ENCODE data around the gene SMYD3. TPM values are rescaled to one million over a fixed set of nuclear protein-coding genes. Genes with fewer than 3 reads are reported as not detected.

SMYD3 gene
- total RNA-seq, 1 experiment from 2014 or later, result 17.4 TPM

- Histone ChIP-seq H3K27ac (ENCODE audit: low read length) (no peak overlapping the region), H3K9me3 (ENCODE audit: control insufficient read depth, insufficient read depth, low read depth, low read length) (no peaks in the 10 kb centered on the region), H3K4me3 (ENCODE audit: low read depth in 2 of 2, low read length in 2 of 2) (no peak overlapping the region), H3K4me1 (ENCODE audit: control insufficient read depth, insufficient read depth, low read length) (no peaks in the 10 kb centered on the region), H3K27me3 (ENCODE audit: control insufficient read depth, insufficient read depth, low read length) (no peaks in the 10 kb centered on the region), H3K36me3 (ENCODE audit: control insufficient read depth, insufficient read depth, low read length) (no peaks in the 10 kb centered on the region)
- in situ Hi-C loops (cut with HindIII; ENCODE audit: low pct_unique_long_range_greater_than_20kb, low sequenced_read_pairs), result no loop called here
- BruUV-seq (replicated peaks), result no TSS peak
- CTCF ChIA-PET, result no interaction called here
- POLR2A ChIA-PET, result no interaction called here
- intact Hi-C loops (cut with micrococcal nuclease; ENCODE audit: unreplicated experiment), result no loop called here
- no peak for ATAC-seq
- no peak for DNase-seq (ENCODE audit: low read depth, low spot score)
- no peak for TF ChIP-seq POLR2AphosphoS5 (IDR thresholded peaks at IDR 0.05; ENCODE audit: low read depth, low read length)
- TF ChIP-seq CTCF (IDR thresholded peaks at IDR 0.05), result no peak
- TF ChIP-seq TCF7L2 (IDR thresholded peaks at IDR 0.05; ENCODE audit: low read depth, low read length), result no peak
These were observed 634.6 kb downstream of the SMYD3 start for GRCh38 chr1:245872475-245872874.

GRCh38 chr1:245871915-245872314 is 635.2 kb downstream of the SMYD3 start:
- Histone ChIP-seq H3K4me1 (ENCODE audit: control insufficient read depth, insufficient read depth, low read length) (no peaks in the 10 kb centered on the region), H3K27ac (ENCODE audit: low read length) (no peak overlapping the region), H3K9me3 (ENCODE audit: control insufficient read depth, insufficient read depth, low read depth, low read length) (no peaks in the 10 kb centered on the region), H3K4me3 (ENCODE audit: low read depth in 2 of 2, low read length in 2 of 2) (no peak overlapping the region), H3K27me3 (ENCODE audit: control insufficient read depth, insufficient read depth, low read length) (no peaks in the 10 kb centered on the region), H3K36me3 (ENCODE audit: control insufficient read depth, insufficient read depth, low read length) (no peaks in the 10 kb centered on the region)
- no peak for DNase-seq (ENCODE audit: low read depth, low spot score)
- no peak for ATAC-seq
- ChIA-PET CTCF (no interaction called here), POLR2A (no interaction called here)
- TF ChIP-seq TCF7L2 (IDR thresholded peaks at IDR 0.05; ENCODE audit: low read depth, low read length) (no peak), CTCF (IDR thresholded peaks at IDR 0.05) (no peak), SIN3A (IDR thresholded peaks at IDR 0.05; ENCODE audit: borderline replicate concordance, insufficient read depth, low read depth, low read length) (no peak), REST (IDR thresholded peaks at IDR 0.05; ENCODE audit: insufficient read depth in 1 of 2, low read depth in 2 of 2, low read length in 1 of 2) (no peak), POLR2AphosphoS5 (IDR thresholded peaks at IDR 0.05; ENCODE audit: low read depth, low read length) (no peak)
- no TSS peak for BruUV-seq (replicated peaks)
- in situ Hi-C loops (cut with HindIII; ENCODE audit: low pct_unique_long_range_greater_than_20kb, low sequenced_read_pairs) (no loop called here), intact Hi-C loops (cut with micrococcal nuclease; ENCODE audit: unreplicated experiment) (no loop called here)

GRCh38 chr1:245871191-245871590 is 635.9 kb downstream of the SMYD3 start:
- TF ChIP-seq POLR2AphosphoS5 (IDR thresholded peaks at IDR 0.05; ENCODE audit: low read depth, low read length) (no peak), REST (IDR thresholded peaks at IDR 0.05; ENCODE audit: insufficient read depth in 1 of 2, low read depth in 2 of 2, low read length in 1 of 2) (no peak), TCF7L2 (IDR thresholded peaks at IDR 0.05; ENCODE audit: low read depth, low read length) (no peak), SIN3A (IDR thresholded peaks at IDR 0.05; ENCODE audit: borderline replicate concordance, insufficient read depth, low read depth, low read length) (no peak), CTCF (IDR thresholded peaks at IDR 0.05) (no peak)
- Histone ChIP-seq H3K27me3 (ENCODE audit: control insufficient read depth, insufficient read depth, low read length) (no peaks in the 10 kb centered on the region), H3K27ac (ENCODE audit: low read length) (no peak overlapping the region), H3K4me3 (ENCODE audit: low read depth in 2 of 2, low read length in 2 of 2) (no peak overlapping the region), H3K4me1 (ENCODE audit: control insufficient read depth, insufficient read depth, low read length) (no peaks in the 10 kb centered on the region), H3K9me3 (ENCODE audit: control insufficient read depth, insufficient read depth, low read depth, low read length) (no peaks in the 10 kb centered on the region), H3K36me3 (ENCODE audit: control insufficient read depth, insufficient read depth, low read length) (no peaks in the 10 kb centered on the region)
- POLR2A ChIA-PET, result no interaction called here
- ATAC-seq, result no peak
- no peak for DNase-seq (ENCODE audit: low read depth, low spot score)
- in situ Hi-C loops (cut with HindIII; ENCODE audit: low pct_unique_long_range_greater_than_20kb, low sequenced_read_pairs), result no loop called here
- intact Hi-C loops (cut with micrococcal nuclease; ENCODE audit: unreplicated experiment), result no loop called here
- no TSS peak for BruUV-seq (replicated peaks)
- CTCF ChIA-PET, result no interaction called here

All from Panc1 (cell line).